K562 (cell line): ENCODE data around the gene GPC2. TPM values are rescaled to one million over a fixed set of nuclear protein-coding genes. Genes with fewer than 3 reads are reported as not detected.

Experiments used
- ATAC-seq: fragments of 200-7000 bp; cut with Tn5 transposase; 3 replicates; pipeline ENCODE4 v1.9.1; 2020; ENCODE audit warnings: moderate library complexity
- BruUV-seq: library from RNA; stranded (reverse); fragments of 400-500 nt; replicated peaks from 2 replicates; lab custom pipeline; 2021; lab: Mats Ljungman, UMichigan
- CTCF ChIA-PET: fragments of 300-600 bp; formaldehyde crosslinking; extraction: SDS; loops from one replicate; lab custom pipeline; 2021; ENCODE audit warnings: low intra/inter-chr PET ratio; lab: Yijun Ruan, JAX
- POLR2A ChIA-PET: fragments of 300-600, 350-650 bp; sonication (Branson Sonifier 250); formaldehyde crosslinking; extraction: SDS; loops from one replicate; lab custom pipeline; 2021; ENCODE audit warnings: antibody characterized with exemption, inconsistent platforms; lab: Yijun Ruan, JAX
- DNase-seq, 4 experiments: peaks; one replicate each; pipeline versions ENCODE4 v3.0.0 to v3.0.0-alpha.2; 2011 to 2018; ENCODE audit warnings: low spot score in 3 of 4, mixed read lengths in 3 of 4; ENCODE audit errors: extremely low read depth in 1 of 4
- FAIRE-seq: peaks from 2 replicates; lab custom pipeline; 2011; peaks lifted over from hg19 to GRCh38; lab: Jason Lieb, UNC
- H2AFZ ChIP-seq: 2 replicates; pipeline ENCODE4 v1.6.0; 2011; ENCODE audit warnings: low read depth, low read length, control low read depth, inconsistent platforms
- H3K27ac ChIP-seq: fragments of 200-600 bp; 3 replicates; pipeline ENCODE4 v1.8.0; 2011; ENCODE audit warnings: low read depth, mild to moderate bottlenecking, control low read depth, inconsistent platforms, low read length, moderate library complexity, mixed read lengths; ENCODE audit errors: extremely low read depth
- H3K27me3 ChIP-seq, 2 experiments: fragments of 300-600 bp in 1 of 2; 2 replicates in 1 of 2; 3 replicates in 1 of 2; pipeline versions ENCODE4 v1.6.0 to v1.8.0; 2011; ENCODE audit warnings: inconsistent platforms in 2 of 2, low read length in 2 of 2, mild to moderate bottlenecking in 1 of 2, mixed read lengths in 1 of 2, moderate library complexity in 1 of 2; ENCODE audit not compliant: control insufficient read depth in 2 of 2, insufficient read depth in 2 of 2
- H3K36me3 ChIP-seq: fragments of 300-600 bp; 3 replicates; pipeline ENCODE4 v1.8.0; 2011; ENCODE audit warnings: mild to moderate bottlenecking, low read length, inconsistent platforms; ENCODE audit not compliant: control insufficient read depth, insufficient read depth
- H3K4me1 ChIP-seq, 2 experiments: fragments of 200-600 bp in 1 of 2; replicated peaks in 1 of 2; 2 replicates in 1 of 2; 3 replicates in 1 of 2; pipeline versions ENCODE4 v1.5.1 to v1.8.0; 2011; ENCODE audit warnings: inconsistent platforms in 2 of 2, low read length in 2 of 2, mild to moderate bottlenecking in 1 of 2, mixed read lengths in 1 of 2, moderate library complexity in 1 of 2; ENCODE audit not compliant: control insufficient read depth in 2 of 2, insufficient read depth in 2 of 2
- H3K4me2 ChIP-seq: 2 replicates; pipeline ENCODE4 v1.6.1; 2011; ENCODE audit warnings: low read length, control low read depth, inconsistent platforms, mixed read lengths; ENCODE audit not compliant: insufficient read depth
- H3K4me3 ChIP-seq: fragments of 200-600 bp; sonication (generic), shearing (Covaris generic); 2 replicates; pipeline ENCODE4 v1.5.1; 2016; ENCODE audit warnings: control low read depth, inconsistent platforms
- H3K79me2 ChIP-seq: fragments of 200-600 bp; 3 replicates; pipeline ENCODE4 v1.8.0; 2011; ENCODE audit warnings: low read length, inconsistent platforms; ENCODE audit not compliant: control insufficient read depth, insufficient read depth
- H3K9ac ChIP-seq, 2 experiments: 2 replicates each; pipeline versions ENCODE4 v1.6.0 to v1.6.1; 2011; ENCODE audit warnings: low read depth in 2 of 2, low read length in 2 of 2, control low read depth in 1 of 2, inconsistent platforms in 1 of 2, mild to moderate bottlenecking in 1 of 2, mixed read lengths in 1 of 2; ENCODE audit not compliant: insufficient read depth in 1 of 2
- H3K9me1 ChIP-seq: one replicate; pipeline ENCODE4 v1.6.0; 2011; ENCODE audit warnings: inconsistent platforms, mild to moderate bottlenecking, low read length, moderate library complexity; ENCODE audit not compliant: control insufficient read depth, insufficient read depth
- H3K9me3 ChIP-seq: replicated peaks from 2 replicates; pipeline ENCODE4 v1.5.1; 2011; ENCODE audit warnings: low read depth, low read length, inconsistent platforms; ENCODE audit not compliant: control insufficient read depth, insufficient read depth
- H4K20me1 ChIP-seq: replicated peaks from 2 replicates; pipeline ENCODE4 v1.6.1; 2011; ENCODE audit warnings: low read length, inconsistent platforms, mixed read lengths; ENCODE audit not compliant: control insufficient read depth, insufficient read depth
- ARID2 ChIP-seq: fragments of 450-650 bp; IDR thresholded peaks from 2 replicates; pipeline ENCODE4 v1.6.1; 2017; ENCODE audit warnings: antibody characterized with exemption, mild to moderate bottlenecking
- DNMT1 ChIP-seq: fragments of 450-650 bp; IDR thresholded peaks from 2 replicates; pipeline ENCODE4 v1.6.1; 2016; ENCODE audit warnings: antibody characterized with exemption, mild to moderate bottlenecking
- ELF1 ChIP-seq: fragments of 200-800 bp; sonication (Bioruptor generic); IDR thresholded peaks from 2 replicates; pipeline ENCODE4 v1.6.1; 2016; ENCODE audit warnings: missing genetic modification characterization, missing compliant biosample characterization
- EP400 ChIP-seq: fragments of 450-650 bp; IDR thresholded peaks from 2 replicates; pipeline ENCODE4 v1.6.1; 2017; ENCODE audit warnings: antibody characterized with exemption, mild to moderate bottlenecking, moderate library complexity
- ETS2 ChIP-seq: IDR thresholded peaks from 2 replicates; pipeline ENCODE4 v1.6.1; 2016; ENCODE audit warnings: borderline replicate concordance, missing genetic modification characterization, mild to moderate bottlenecking, moderate library complexity, missing compliant biosample characterization; ENCODE audit not compliant: poor library complexity, severe bottlenecking
- HDAC6 ChIP-seq: IDR thresholded peaks from 2 replicates; pipeline ENCODE4 v1.6.1; 2012; ENCODE audit warnings: low read depth, mild to moderate bottlenecking, control low read depth, inconsistent platforms, low read length, moderate library complexity
- PHF21A ChIP-seq: fragments of 450-650 bp; IDR thresholded peaks from 2 replicates; pipeline ENCODE4 v1.6.1; 2017; ENCODE audit warnings: low read depth, borderline replicate concordance
- POU5F1 ChIP-seq: fragments of 150-350 bp; IDR thresholded peaks from 2 replicates; pipeline ENCODE4 v1.6.1; 2014; ENCODE audit warnings: borderline replicate concordance, low read length, low read depth, mild to moderate bottlenecking; ENCODE audit not compliant: partially characterized antibody
- PTRF ChIP-seq: fragments of 450-650 bp; IDR thresholded peaks from 2 replicates; pipeline ENCODE4 v1.6.1; 2016; ENCODE audit warnings: mild to moderate bottlenecking, missing genetic modification characterization, missing compliant biosample characterization
- SMARCC2 ChIP-seq: fragments of 450-650 bp; IDR thresholded peaks from 2 replicates; pipeline ENCODE4 v1.6.1; 2017; ENCODE audit warnings: antibody characterized with exemption, moderate library complexity, mild to moderate bottlenecking, low read depth
- ZNF23 ChIP-seq: fragments of 250-450 bp; sonication (Bioruptor Pico); IDR thresholded peaks from 2 replicates; pipeline ENCODE4 v1.4.0; 2020; ENCODE audit warnings: mild to moderate bottlenecking
- ZNF644 ChIP-seq: fragments of 200-800 bp; sonication (Bioruptor generic); IDR thresholded peaks from 2 replicates; pipeline ENCODE4 v1.6.1; 2016; ENCODE audit warnings: low read depth, missing genetic modification characterization, missing compliant biosample characterization
- WGBS: fragments of 100-300 bp; shearing (Covaris generic); methylation state at CpG from one replicate; pipeline ENCODE4 v1.1.6; 2016; ENCODE audit warnings: low coverage, mixed read lengths; ENCODE audit not compliant: insufficient coverage; ENCODE audit errors: missing lambda C conversion rate; 5-methylcytosine and 5-hydroxymethylcytosine counted together
- in situ Hi-C: fragments of 300-500 bp; cut with MboI; formaldehyde crosslinking; loops from 4 replicates; pipeline ENCODE4 v1.15.0; 2018; ENCODE audit warnings: inconsistent platforms, mixed read lengths
- intact Hi-C: fragments of 100-400 bp; cut with micrococcal nuclease; formaldehyde crosslinking; loops from 2 replicates; pipeline ENCODE4 v1.14.2; 2022
- polyA plus RNA-seq, 8 experiments: library from polyadenylated mRNA; depleted of rRNA in 4 of 8; stranded (reverse) in 5 of 8; unstranded in 3 of 8; fragments of >200 nt; fragmentation: Nextera tagmentation in 2 of 8; fragmentation: Illumina TruSeq in 1 of 8; extraction: Ambion mirVana in 2 of 8; extraction: Trizol in 1 of 8; gene quantifications; 2 replicates each; pipeline versions ENCODE4 v1.2.1 to v1.2.3, GENCODE V29; 2011 to 2014; ENCODE audit warnings: inconsistent platforms in 1 of 8, missing spikeins in 1 of 8
- total RNA-seq, 7 experiments: library from RNA; depleted of rRNA in 6 of 7; stranded (reverse); fragments of >200 nt in 6 of 7; fragmentation: Illumina TruSeq in 2 of 7; extraction: Trizol in 2 of 7; gene quantifications; 2 replicates each; pipeline versions ENCODE4 v1.2.1 to v1.2.3, GENCODE V29; 2011 to 2021; ENCODE audit warnings: low replicate concordance in 1 of 7
- TF ChIP-seq, protein P1 (sequence below), 2 experiments: IDR thresholded peaks; 2 replicates each; pipeline ENCODE4 v1.6.1; 2011; ENCODE audit warnings: borderline replicate concordance in 1 of 2, control low read depth in 1 of 2, low read depth in 1 of 2, low read length in 1 of 2, mild to moderate bottlenecking in 1 of 2, mixed read lengths in 1 of 2, moderate library complexity in 1 of 2; ENCODE audit not compliant: insufficient read depth in 1 of 2, insufficient read length in 1 of 2, poor library complexity in 1 of 2, severe bottlenecking in 1 of 2; ENCODE audit errors: extremely low read depth in 1 of 2

GPC2 gene
- total and polyA plus RNA-seq, 9 of the 15 experiments (the other 6 are each of a cell fraction or from before 2014, with no cell fraction given) = 0.06 to 7.7 (median 1.4) TPM; not detected in 1

DNA sequence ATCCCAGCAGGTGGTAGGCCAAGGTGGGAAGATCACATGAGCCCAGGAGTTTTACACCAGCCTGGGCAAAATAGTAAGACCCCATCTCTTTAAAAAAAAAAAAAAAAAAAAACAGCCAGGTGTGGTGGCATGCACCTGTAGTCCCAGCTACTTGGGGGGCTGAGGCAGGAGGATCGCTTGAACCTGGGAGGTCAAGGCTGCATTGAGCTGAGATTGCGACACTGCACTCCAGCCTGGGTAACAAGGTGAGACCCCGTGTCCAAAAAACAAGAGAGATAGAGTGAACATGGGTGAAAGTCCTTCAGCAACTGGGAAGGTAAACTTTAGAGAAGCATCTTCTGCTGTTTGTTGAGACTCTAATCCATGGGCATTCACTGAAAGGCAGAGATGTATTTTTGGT is 34.7 kb downstream of the GPC2 start:
- Histone ChIP-seq H3K4me1 (no peaks in the 10 kb centered on the region), H3K4me2 (no peak overlapping the region), H3K9me3 (no peaks in the 10 kb centered on the region), H2AFZ (no peak overlapping the region), H3K27me3 (peaks cover 11 to 18% of the 10 kb centered on the region in 2 experiments; a peak in 4 of 5 replicates), H3K9ac (no peak overlapping the region), H3K4me3 (no peak overlapping the region), H3K27ac (no peak overlapping the region), H4K20me1 (no peaks in the 10 kb centered on the region), H3K36me3 (no peaks in the 10 kb centered on the region), H3K79me2 (no peaks in the 10 kb centered on the region), H3K9me1 (no peaks in the 10 kb centered on the region)
- in situ Hi-C loops = no loop called here
- no TSS peak for BruUV-seq
- intact Hi-C loops = no loop called here
- DNase-seq = no peak
- ATAC-seq = no peak
- FAIRE-seq = no peak
- TF ChIP-seq POU5F1 = no peak
- POLR2A ChIA-PET = interaction anchor here (0.6 to 2.1 kb wide), 3 partner anchors 10 to 567 kb away, joined by 3 to 6 read pairs (median 4); no protein-coding TSS in a partner anchor
- CTCF ChIA-PET = interaction anchor here (0.6 kb wide), 1 partner anchor 12 kb away, joined by 3 read pairs; no protein-coding TSS in a partner anchor
- 17% methylated on average over 3 of the region's 3 CpGs for WGBS

DNA sequence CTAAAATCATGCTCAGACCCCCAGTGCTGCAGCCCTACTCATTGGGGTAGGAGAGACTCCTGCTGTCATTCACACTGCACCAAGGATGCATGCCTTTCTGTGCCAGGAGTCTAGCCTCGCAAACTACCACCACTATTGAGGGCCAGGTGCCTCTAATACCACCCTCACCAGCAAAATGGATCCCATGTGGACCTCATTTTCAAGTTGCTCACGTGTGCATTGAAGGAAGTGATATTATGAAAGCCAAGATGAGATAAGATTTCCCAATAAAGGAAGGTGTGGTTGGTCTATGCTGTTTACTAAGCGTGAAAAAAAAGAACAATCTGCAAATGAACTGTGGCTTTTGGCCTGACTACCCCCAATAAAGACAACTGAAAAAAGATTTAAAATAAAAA is 35.6 kb downstream of the GPC2 start:
- intact Hi-C loops = no loop called here
- ATAC-seq = no peak
- H3K9ac ChIP-seq = no peak overlapping the region
- BruUV-seq = no TSS peak
- CTCF ChIA-PET = no interaction called here
- POLR2A ChIA-PET = interaction anchor here (0.9 to 2.1 kb wide), 2 partner anchors 9 to 11 kb away, joined by 3 to 6 read pairs; no protein-coding TSS in a partner anchor
- 13% methylated on average over 3 of the region's 3 CpGs for WGBS
- H3K79me2 ChIP-seq = no peaks in the 10 kb centered on the region
- peaks cover 11 to 18% of the 10 kb centered on the region in 2 experiments; a peak in 4 of 5 replicates for H3K27me3 ChIP-seq
- DNase-seq = no peak
- no peaks in the 10 kb centered on the region for H3K36me3 ChIP-seq
- no peak for FAIRE-seq
- no peak overlapping the region for H2AFZ ChIP-seq
- no peaks in the 10 kb centered on the region for H4K20me1 ChIP-seq
- no peak overlapping the region for H3K27ac ChIP-seq
- in situ Hi-C loops = no loop called here
- H3K4me1 ChIP-seq = no peaks in the 10 kb centered on the region
- no peak overlapping the region for H3K4me2 ChIP-seq
- H3K4me3 ChIP-seq = no peak overlapping the region
- no peaks in the 10 kb centered on the region for H3K9me3 ChIP-seq
- H3K9me1 ChIP-seq = no peaks in the 10 kb centered on the region
- TF ChIP-seq ARID2 (no peak), PHF21A (no peak), ZNF23 (CRISPR knock-in tag) (no peak), HDAC6 (no peak), ELF1 (tag) (no peak), ZNF644 (tag) (no peak), EP400 (no peak), PTRF (tag) (no peak), DNMT1 (no peak), SMARCC2 (no peak), ETS2 (tag) (no peak)
- TF ChIP-seq, protein P1, sequence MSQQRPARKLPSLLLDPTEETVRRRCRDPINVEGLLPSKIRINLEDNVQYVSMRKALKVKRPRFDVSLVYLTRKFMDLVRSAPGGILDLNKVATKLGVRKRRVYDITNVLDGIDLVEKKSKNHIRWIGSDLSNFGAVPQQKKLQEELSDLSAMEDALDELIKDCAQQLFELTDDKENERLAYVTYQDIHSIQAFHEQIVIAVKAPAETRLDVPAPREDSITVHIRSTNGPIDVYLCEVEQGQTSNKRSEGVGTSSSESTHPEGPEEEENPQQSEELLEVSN (IDR thresholded peaks at IDR 0.05; ENCODE audit: borderline replicate concordance in 1 of 2, extremely low read depth in 1 of 2, insufficient read depth in 1 of 2, insufficient read length in 1 of 2, low read depth in 1 of 2, low read length in 1 of 2, poor library complexity in 1 of 2, severe bottlenecking in 1 of 2) = no peak
